Mucosa of descending colon (tissue), 3 donors: ENCODE data around the gene KIFC1. TPM values are rescaled to one million over a fixed set of nuclear protein-coding genes. Genes with fewer than 3 reads are reported as not detected.
"Not testable (repeated sequence)": the region's sequence is repeated elsewhere in the genome, so short reads cannot be mapped to it uniquely, and the experiment has no call there.

ENCODE experiments used
- ATAC-seq: fragments of 200-7000 bp; cut with Tn5 transposase; one replicate; pipeline ENCODE4 v1.9.1; 2020; ENCODE audit warnings: mild to moderate bottlenecking, moderate library complexity
- DNase-seq, 3 donors: peaks; one replicate each; pipeline ENCODE4 v3.0.0-alpha.2; 2020
- H3K36me3 ChIP-seq: fragments of 200-600 bp; one replicate; pipeline ENCODE4 v1.8.0; 2021; ENCODE audit warnings: low read depth, mild to moderate bottlenecking
- H3K4me1 ChIP-seq: fragments of 200-600 bp; one replicate; pipeline ENCODE4 v1.8.0; 2021; ENCODE audit warnings: low read depth, mild to moderate bottlenecking
- H3K4me3 ChIP-seq: fragments of 200-600 bp; one replicate; pipeline ENCODE4 v1.8.0; 2021; ENCODE audit warnings: mild to moderate bottlenecking
- H3K9me3 ChIP-seq: fragments of 200-600 bp; one replicate; pipeline ENCODE4 v1.8.0; 2021; ENCODE audit warnings: mild to moderate bottlenecking
- CTCF ChIP-seq: fragments of 200-600 bp; IDR thresholded peaks from one replicate; pipeline ENCODE4 v1.8.0; 2022; ENCODE audit warnings: antibody characterized with exemption, mild to moderate bottlenecking
- intact Hi-C, 2 donors: fragments of 100-400 bp; cut with DNase I in 1 of 2; cut with micrococcal nuclease in 1 of 2; formaldehyde crosslinking; loops; one replicate each; pipeline versions ENCODE4 v1.11.0 to v1.11.1; 2022; cut with DNase I, micrococcal nuclease
- total RNA-seq, 3 donors: library from RNA; stranded (reverse); fragmentation: NEBNext Ultra II Directional in 2 of 3; extraction: Animal tissue kit (Norgen Biotek cat#: 25700) in 2 of 3; gene quantifications; one replicate each; pipeline versions ENCODE4 v1.2.1 to v1.2.4, GENCODE V29; 2021 to 2023
- donor health status: DM: no; HTN: no; CAD: no; lungs with moderate emphysema.
- donor health status: DM: no; HTN: no; CAD: no.
- donor health status: DM: no; HTN: yes; CAD: no.

The KIFC1 gene
- total RNA-seq, 3 donors from 2014 or later: 3.5 to 21.1 (median 6.3) TPM

GRCh38 chr6:33391922-33392594 lies 435 bp downstream of the KIFC1 start:
- H3K4me3 ChIP-seq: peak overlapping the region; percentile 20
- no peak for TF ChIP-seq CTCF
- H3K4me1 ChIP-seq: peaks cover 12% of the 10 kb centered on the region
- ATAC-seq (peak; percentile 0), DNase-seq (no peak)
- no peaks in the 10 kb centered on the region for H3K9me3 ChIP-seq
- no peaks in the 10 kb centered on the region for H3K36me3 ChIP-seq
- intact Hi-C loops: no loop called here

GRCh38 chr6:33392595-33392948 lies 949 bp downstream of the KIFC1 start:
- H3K36me3 ChIP-seq: no peaks in the 10 kb centered on the region
- intact Hi-C loops: no loop called here
- H3K4me3 ChIP-seq: no peak overlapping the region
- H3K4me1 ChIP-seq: peaks cover 12% of the 10 kb centered on the region
- DNase-seq: no peak
- no peak for TF ChIP-seq CTCF
- H3K9me3 ChIP-seq: no peaks in the 10 kb centered on the region
- ATAC-seq: no peak

- Histone ChIP-seq H3K4me1 (peaks cover 12% of the 10 kb centered on the region), H3K4me3 (no peak overlapping the region), H3K36me3 (no peaks in the 10 kb centered on the region), H3K9me3 (no peaks in the 10 kb centered on the region)
- ATAC-seq: no peak
- no peak for TF ChIP-seq CTCF
- DNase-seq: no peak
- intact Hi-C loops: no loop called here
Observed at GRCh38 chr6:33392979-33393378, 1.4 kb downstream of the KIFC1 start.

DNA sequence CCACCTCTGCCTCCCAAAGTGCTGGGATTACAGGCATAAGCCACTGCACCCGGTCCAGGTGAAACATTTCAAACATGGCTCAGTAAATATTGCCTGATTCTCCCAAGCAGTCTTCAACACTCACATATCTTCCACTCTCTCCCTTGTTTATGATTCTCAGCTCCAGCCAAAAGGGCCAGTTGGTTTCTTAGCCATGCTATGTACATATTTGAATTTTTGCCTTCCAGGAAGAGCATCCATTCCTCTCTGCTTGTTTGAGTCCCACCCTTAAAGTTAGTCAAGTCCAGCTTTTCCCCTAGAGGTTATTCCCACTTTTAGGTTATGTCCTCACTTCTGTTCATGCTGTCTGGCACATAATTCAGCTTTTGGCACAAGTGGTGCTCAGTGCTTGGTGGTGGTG lies 5.9 kb downstream of the KIFC1 start:
- ATAC-seq: no peak

GRCh38 chr6:33398601-33399000 lies 7.0 kb downstream of the KIFC1 start:
- H3K36me3 ChIP-seq, intact Hi-C loops, H3K9me3 ChIP-seq, H3K4me3 ChIP-seq, H3K4me1 ChIP-seq, DNase-seq: not testable (repeated sequence)
- ATAC-seq: peak; percentile 54

More for the DNA sequence above, 5.9 kb downstream of the KIFC1 start:
- peaks cover under 1% of the 10 kb centered on the region for H3K4me1 ChIP-seq
- H3K4me3 ChIP-seq: no peak overlapping the region
- TF ChIP-seq CTCF: no peak
- DNase-seq: no peak
- no peaks in the 10 kb centered on the region for H3K36me3 ChIP-seq
- intact Hi-C loops: no loop called here
- no peaks in the 10 kb centered on the region for H3K9me3 ChIP-seq

DNA sequence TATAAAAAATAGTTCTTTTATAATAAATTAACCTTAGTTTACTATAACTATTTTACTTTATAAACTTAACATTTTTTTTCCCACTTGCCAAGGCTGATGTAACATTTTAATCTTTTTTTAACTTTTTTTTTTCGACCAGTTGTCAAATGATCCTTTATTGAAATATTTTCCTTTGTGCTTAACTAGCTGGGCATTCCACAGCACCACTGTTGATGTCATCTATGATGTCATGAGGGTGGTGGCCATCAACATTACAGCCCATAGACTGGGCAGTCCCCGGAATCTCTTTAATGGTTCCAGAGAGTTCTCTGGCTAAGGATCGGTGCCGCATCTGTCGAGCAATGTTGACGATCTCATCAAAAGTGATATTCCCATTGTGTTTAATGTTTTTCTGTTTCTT lies 8.3 kb downstream of the KIFC1 start:
- H3K9me3 ChIP-seq, ATAC-seq, H3K4me1 ChIP-seq, DNase-seq, intact Hi-C loops, H3K4me3 ChIP-seq, H3K36me3 ChIP-seq: not testable (repeated sequence)

- intact Hi-C loops: no loop called here
- no peak for TF ChIP-seq CTCF
- ATAC-seq (no peak), DNase-seq (no peak)
- H3K36me3 ChIP-seq: no peaks in the 10 kb centered on the region
- no peaks in the 10 kb centered on the region for H3K9me3 ChIP-seq
- no peak overlapping the region for H3K4me3 ChIP-seq
- H3K4me1 ChIP-seq: no peaks in the 10 kb centered on the region
Observed at GRCh38 chr6:33404884-33405283, 13.3 kb downstream of the KIFC1 start.
